SK-N-DZ (cell line): ENCODE data around the gene TOGARAM1.

ENCODE experiments used
- DNase-seq: peaks from one replicate; pipeline ENCODE4 v3.0.0-alpha.2; 2015; ENCODE audit warnings: low spot score

The TOGARAM1 gene

DNA sequence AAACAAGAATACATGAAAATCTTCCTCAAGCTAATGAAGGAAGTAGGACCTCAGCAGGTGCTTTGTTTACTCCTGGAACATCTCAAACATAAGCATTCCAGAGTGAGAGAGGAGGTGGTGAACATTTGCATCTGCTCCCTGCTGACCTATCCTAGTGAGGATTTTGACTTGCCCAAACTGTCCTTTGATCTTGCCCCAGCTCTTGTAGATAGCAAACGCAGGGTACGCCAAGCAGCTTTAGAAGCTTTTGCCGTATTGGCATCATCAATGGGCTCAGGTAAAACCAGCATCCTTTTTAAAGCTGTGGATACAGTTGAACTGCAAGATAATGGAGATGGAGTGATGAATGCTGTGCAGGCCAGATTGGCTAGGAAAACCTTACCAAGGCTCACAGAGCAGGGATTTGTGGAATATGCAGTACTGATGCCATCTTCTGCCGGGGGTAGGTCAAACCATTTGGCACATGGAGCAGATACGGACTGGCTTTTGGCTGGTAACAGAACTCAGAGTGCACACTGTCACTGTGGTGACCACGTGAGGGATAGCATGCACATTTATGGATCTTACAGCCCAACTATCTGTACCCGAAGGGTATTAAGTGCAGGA is 1.9 kb downstream of the TOGARAM1 start:
- DNase-seq, result peak; percentile 23

DNA sequence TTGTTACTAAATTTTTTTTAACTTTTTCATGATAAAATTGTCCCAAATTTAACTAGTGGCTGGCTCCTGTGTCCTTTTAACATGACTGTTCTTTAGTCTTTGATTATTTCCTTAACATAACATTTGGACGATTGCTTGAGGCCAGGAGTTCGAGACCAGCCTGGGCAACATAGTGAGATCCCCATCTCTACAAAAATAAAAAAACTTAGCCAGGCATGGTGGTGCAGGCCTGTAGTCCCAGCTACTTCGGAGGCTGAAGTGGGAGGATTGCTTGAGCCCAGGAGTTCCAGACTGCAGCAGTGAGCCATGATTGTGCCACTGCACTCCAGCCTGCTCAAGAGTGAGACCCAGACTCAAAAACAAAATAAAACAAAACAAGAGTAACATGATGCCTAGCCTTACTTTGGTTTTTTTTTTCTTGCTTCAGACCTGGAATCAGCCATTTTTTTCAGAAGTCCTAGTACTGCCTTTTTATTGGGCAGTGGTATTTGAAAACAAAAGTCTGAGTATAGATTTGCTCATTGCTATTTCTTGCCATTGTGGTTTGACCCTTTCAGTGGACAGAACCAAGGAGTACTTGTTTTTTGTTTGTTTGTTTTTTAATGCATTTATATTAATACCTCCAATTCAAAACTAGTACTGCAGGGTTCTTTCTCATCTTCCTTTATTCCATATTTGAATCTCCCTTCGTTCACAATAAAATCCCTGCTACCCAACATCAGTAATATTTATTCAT is 4.8 kb downstream of the TOGARAM1 start:
- DNase-seq, result no peak

DNA sequence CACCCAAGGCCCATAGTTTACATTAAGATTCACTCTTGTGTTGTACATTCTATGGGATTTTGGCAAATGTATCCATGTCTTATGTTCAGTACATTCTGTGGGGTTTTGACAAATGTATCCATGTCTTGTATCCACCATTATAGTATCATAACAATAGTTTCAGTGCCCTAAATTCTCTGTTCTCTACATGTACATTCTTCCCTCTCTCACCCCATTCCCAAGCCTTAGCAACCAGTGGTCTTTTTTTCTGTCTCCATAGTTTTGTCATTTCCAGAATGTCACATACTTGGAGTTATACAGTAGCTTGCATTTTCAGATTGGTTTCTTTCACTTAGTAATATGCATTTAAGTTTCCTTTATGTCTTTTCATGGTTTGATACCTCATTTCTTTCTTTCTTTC is 6.7 kb downstream of the TOGARAM1 start:
- DNase-seq, result no peak

DNA sequence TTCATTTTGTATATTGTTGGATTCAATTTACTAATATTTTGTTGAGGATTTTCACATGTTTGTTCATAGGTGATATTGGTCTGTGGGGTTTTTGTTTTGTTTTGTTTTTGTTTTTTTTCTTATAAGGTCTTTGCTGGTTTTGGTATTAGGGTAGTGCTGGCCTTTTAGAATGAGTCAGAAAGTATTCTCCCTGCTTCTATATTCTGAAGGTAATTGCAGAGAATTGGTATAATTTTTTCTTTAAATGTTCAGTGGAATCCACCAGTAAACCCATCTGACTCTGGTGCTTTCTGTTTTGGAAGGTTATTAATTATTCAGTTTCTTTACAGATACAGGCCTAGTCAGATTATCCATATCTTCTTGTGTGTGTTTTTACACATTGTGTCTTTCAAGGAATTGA is 8.9 kb downstream of the TOGARAM1 start:
- no peak for DNase-seq

DNA sequence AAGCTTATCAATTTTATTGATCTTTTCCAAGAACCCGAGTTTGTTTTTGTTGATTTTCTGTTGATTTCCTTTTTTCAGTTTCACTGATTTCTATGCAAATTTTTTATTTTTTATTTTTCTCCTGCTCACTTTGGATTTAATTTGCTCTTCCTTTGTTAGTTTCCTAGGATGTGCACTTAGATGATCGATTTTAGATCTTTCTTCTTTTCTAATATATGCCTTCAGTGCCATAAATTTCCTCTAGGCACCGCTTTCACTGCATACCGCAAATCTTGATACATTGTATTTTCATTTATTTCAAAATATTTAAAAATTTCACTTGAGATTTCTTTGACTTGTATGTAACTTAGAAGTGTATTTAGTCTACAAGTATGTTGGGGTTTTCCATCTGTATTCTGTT is 9.5 kb downstream of the TOGARAM1 start:
- no peak for DNase-seq

DNA sequence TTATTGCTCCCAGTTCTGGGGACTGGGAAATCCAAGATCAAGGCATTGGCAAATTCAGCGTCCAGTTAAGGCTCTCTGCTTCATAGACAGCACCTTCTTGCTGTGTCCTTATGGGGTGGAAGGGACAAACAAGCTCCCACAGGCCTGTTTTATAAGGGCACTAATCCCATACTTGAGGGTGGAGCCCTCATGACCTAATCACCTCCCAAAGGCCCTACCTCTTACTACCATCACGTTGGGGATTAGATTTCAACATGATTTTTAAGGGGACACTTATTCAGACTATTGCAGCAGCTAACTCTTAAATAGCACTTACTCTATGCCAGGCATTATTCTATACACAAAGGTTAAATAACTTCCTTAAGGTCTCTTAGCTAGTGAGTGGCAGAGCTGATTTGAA is 17.3 kb downstream of the TOGARAM1 start:
- no peak for DNase-seq

DNA sequence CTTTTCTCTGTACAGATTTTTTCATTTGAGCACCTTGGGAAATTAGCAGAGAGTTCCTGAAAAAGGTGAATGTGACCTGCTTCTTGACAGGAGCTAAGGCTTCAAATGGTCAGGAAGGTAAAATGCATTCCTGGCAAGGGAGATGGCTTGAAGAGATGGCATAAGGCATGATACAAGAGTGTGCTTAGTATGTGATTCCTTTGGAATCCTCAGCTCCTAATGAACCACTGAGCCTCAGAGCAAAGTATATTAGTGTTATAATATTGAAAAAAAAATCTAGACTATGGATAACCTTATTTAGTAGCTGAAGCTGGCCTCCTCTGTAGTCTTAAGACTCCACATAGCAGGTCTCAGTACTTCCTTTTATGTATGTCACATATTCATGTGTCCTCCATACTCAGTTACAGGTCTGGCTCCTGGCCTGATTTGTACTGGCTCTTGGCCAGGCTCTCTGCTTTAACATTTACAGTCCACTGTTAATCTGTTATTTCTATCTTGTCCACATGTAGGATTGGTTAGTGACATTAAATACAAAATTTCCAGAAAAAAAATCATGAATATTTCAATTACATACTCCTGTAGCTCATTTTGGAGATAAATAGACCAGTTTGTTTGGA is 17.9 kb downstream of the TOGARAM1 start:
- no peak for DNase-seq

DNA sequence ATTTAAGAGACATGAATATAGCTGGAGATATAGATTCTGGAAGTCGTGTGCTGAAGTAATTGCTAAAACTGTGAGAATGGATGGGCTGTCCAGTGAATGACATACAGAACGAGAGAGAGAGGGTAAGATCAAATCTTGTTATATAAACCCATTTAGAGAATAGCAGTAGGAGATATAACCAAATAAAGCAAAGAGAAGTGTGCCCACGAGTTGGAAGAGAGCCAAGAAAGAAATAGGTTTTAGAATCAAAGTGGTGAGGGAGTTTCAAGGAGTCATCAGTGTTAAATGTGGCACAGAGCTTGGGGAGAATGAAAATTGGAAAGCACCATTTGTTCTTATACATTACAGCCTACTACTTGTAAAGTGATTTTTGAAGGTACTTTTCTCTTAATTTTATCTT is 19.2 kb downstream of the TOGARAM1 start:
- DNase-seq, result peak; percentile 24

DNA sequence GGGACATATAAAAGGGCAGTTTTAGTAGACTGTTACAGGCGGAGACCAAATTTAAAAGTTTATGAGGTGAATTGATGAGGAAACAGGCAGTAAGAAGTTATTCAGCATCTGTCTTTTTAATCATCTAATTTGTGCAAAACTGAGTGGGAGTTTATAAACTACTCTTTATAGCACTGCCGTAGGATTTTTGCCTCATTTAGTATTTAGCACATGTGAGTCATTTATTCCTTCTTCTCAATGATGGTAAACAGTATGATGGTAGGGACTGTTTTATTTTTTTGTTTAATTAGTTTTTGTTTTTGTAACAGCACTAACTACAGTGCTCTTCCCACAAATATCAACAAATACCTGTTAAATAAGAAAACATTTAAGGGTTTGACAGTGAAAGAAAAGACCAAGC is 20.6 kb downstream of the TOGARAM1 start:
- no peak for DNase-seq

DNA sequence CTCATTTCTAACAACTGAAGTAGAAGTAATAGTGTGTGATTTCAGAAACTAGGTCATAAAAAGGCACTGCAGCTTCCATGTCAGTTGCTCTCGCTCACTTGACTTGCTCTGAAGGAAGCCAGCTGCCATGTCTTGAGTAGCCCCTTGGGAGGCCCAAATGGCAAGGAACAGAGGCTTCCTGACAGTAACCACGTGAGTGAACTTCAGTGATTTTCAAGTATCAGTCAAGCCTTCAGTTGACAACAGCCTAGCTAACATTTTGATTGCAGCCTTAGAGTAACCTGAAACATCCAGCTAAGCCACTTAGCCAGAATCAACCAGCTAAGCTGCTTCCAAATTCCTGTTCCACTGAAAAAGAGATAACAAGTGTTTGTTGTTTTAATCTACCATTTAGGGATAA is 26.7 kb downstream of the TOGARAM1 start:
- DNase-seq, result peak; percentile 68

DNA sequence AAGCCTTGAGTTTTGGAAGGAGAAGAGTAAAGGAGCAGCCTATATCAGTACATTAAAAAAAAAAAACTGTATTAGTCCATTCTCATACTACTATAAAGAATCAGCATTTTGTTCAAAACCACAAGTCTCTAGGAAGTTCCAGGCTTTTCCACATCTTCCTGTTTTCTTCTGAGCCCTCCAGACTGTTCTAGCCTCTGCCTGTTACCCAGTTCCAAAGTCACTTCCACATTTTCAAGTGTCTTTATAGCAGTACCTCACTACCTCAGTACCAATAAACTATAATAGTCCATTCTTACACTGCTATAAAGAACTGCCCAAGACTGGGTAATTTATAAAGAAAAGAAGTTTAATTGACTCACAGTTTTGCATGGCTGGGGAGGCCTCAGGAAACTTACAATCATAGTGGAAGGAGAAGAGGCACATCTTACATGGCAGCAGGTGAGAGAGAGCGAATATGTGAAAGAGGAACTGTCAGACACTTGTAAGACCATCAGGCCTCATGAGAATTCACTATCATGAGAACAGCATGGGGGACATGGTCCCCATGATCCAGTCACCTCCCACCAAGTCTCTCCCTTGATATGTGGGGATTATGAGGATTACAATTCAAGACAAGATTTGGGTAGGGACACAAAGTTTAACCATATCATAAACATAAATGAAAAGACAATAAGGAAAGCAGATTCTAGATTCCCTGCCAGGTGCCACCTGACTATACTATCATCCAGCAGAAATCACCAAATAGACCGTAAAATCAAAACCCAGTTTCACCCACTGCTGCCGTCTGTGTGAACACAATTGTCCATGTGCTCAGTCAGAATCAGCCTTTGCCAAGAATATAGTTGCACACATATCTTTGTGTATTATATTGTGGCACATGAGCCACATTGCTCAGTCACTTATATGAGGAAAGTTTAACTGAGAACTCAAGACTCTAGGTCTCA is 27.8 kb downstream of the TOGARAM1 start:
- DNase-seq, result no peak

DNA sequence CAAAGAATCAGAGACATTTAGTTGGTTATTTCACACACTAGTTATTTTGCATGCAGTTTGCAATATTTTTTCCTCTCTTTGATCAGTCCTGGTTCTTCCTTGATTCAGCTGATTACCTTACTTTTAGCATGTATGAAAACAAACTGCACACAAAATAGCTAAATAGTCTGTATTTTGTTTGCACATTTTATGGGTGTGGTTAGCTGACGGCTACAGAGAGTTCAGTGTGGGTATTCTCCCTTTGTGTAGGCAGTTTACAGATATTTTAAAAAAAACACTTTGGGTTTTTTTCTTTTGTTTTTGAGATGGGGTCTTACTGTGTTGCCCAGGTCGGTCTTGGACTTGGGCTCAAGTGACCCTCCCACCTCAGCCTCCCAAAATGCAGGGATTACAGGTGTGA is 28.5 kb downstream of the TOGARAM1 start:
- no peak for DNase-seq

DNA sequence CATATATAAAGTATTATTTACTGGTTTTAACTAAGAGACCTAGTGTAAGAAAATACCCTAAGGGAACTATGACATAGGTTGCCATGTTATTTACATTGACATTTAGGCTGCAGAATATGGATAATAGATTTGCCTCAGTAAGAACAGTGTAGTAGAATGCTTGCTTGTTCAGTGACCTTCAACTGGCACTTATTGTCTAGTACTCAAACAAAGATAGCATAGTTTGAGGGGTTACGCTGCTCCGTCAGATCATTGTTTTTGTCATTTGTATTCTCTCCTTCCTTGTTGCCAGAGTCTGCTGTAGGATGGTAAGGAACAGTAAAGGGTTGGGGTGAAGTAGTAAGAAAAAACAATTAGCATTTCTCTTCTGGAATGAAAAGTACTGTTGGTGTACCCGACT is 33.2 kb downstream of the TOGARAM1 start:
- DNase-seq, result no peak

DNA sequence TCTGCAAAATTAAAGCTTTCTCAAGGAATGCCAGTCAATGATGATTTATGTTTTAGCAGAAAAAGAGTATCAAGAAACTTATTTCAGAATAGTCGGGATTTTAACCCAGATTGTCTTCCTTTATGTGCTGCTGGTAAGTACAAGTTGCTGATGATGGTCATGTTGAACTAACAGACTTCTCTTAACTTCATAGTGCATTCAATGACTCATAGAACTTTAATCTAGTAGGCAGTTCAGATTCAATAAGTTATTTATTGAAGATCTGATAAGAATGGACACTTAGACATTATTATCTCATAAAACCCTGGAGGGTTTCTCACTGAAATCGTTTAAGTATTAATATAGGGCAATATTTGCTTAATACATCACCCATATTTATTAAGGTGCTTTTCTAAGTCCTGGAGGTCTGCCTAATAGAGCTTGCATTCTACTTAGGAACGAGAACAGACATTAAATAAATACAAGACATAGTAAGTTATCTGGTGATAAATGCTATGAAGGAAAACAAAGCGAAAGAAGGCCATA is 33.8 kb downstream of the TOGARAM1 start:
- DNase-seq, result no peak

DNA sequence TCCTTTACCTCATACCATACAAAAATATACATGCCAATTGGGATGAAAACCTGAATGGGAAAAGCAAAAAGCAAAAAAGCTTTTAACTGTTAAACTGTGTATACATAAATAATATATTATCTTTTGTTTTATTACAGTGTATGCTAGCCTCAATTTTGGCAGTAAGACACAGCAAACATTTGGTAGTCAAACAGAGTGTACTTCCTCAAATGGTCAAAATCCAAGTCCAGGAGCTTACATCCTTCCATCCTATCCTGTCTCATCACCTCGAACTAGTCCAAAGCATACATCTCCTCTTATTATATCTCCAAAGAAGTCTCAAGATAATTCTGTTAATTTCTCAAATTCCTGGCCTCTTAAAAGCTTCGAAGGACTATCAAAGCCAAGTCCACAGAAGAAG is 41.9 kb downstream of the TOGARAM1 start:
- no peak for DNase-seq

DNA sequence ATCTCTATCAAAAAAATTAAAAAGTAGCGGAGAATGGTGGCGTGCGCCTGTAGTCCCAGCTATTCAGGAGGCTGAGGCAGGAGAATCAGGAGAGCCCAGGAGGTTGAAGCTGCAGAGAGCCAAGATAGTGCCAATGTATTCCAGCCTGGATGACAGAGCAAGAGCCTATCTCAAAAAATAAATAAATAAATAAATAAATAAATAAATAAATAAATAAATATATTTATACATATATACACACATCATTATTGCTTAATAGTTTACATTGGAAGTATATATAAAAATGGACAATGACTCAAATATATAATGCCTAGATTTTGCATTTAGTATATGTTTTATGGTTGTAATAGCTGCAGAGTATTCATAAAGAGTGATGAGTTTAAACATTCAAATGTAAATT is 53.1 kb downstream of the TOGARAM1 start:
- DNase-seq, result no peak

DNA sequence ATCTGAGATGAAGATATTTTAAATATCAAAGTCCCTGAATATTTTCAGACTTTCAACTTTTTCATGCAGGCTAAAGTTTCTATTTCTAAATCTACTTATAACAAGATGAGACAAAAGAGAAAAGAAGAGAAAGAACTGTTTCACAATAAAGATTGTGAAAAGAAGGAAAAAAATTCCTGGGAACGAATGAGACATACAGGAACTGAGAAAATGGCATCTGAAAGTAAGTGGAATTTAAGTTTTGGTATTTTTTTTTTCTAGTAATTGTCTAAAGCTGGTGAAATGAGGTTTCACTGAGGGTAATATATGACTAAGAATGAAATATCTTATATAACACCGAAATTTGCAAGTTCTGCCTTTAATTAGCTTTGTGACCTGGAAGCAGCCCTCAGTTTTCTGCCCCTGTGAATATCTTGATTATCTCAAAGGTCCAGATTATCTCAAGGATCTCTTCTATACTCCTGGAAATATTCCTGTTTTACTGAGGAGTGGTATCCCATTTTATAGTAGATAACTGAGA is 66.2 kb downstream of the TOGARAM1 start:
- DNase-seq, result no peak

DNA sequence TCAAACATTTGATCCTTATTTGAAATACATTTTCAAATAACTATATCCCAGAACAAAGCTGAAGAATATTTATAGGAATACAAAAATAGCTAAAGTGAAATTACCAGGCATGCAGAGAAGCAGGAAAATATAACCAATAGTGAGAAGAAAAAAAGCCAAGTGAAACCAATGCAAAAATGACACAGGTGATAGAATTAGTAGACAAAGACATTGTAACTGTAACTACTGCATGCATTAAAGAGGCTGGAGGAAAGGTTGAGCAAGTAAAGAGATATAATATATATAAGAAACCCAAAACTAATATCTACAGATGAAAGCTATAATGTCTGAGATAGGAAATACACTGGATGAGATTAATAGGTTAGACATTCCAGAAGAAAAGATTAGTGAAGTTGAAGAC is 72.7 kb downstream of the TOGARAM1 start:
- DNase-seq, result no peak

DNA sequence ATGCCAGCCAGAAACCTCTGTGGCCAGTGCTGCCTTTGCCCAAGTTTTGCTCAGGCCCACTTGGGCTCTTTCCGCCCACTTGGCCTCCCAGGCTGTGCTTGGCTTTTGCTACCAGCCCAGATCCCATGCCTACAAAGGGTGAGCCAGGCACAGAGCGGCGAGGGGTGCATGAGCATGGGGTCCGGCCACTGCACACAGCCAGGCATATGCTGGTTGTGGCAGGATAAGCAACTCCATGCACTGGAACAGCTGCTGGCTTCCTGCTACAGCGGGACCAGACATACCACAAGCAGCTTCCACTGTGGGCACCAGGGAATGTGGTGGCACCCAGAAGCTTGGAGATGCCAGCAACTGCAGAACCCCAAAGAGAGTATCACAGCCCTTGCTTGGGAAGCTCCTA is 76.3 kb downstream of the TOGARAM1 start:
- DNase-seq, result no peak

DNA sequence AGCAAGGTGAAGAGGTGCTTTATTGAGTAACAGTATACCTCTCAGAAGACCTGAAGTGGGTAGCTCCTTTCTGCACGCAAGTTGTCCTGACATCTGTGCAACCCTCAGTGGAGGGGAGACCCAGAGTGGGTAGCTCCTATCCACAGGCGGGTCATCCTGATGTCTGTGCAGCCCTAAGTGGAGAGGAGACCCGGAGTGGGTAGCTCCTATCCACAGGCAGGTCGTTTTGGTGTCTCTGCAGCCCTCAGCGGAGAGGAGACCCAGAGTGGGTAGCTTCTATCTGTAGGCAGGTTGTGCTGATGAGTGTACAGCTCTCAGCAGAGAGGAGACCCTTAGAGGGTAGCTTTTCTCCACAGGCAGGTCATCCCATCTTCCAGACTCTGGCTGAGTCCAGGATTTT is 76.9 kb downstream of the TOGARAM1 start:
- DNase-seq, result no peak

DNA sequence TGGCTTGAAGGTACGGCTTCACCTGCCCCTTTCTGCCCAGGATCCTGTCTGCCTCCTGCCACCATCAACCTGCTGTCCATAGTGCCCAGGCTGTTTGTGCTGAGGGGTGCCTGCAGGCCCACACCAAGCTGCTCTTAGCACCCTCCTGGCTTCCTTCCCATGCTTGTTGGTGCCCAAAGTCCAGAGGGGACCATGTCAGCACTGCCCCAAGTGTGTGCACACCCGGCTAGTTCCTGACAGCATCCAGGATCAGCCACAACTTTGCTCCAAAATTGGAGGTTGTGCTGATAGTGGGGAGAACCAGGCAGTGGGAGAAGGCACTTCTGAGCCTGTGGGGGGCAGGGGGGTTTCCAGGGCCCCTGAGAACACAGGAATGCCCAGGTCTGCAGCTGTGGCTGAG is 77.4 kb downstream of the TOGARAM1 start:
- no peak for DNase-seq

DNA sequence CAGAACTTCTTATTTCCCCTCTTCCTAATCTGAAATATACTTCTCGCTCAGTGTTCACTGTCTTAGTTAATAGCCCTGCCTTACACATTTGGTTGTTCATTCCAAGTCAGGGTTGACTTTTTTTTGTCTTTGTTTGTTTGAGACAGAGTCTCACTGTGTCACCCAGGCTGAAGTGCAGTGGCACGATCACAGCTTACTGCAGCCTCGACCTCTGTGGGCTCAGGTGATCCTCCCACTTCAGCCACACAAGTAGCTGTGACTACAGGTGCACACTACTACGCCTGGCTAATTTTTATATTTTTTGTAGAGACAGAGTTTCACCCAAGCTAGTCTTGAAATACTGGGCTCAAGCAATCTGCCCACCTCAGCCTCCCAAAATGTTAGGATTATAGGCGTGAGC is 79.7 kb downstream of the TOGARAM1 start:
- no peak for DNase-seq
